Small intestine (tissue), 7 donors: ENCODE data around the gene HNRNPLL. TPM values are rescaled to one million over a fixed set of nuclear protein-coding genes. Genes with fewer than 3 reads are reported as not detected.

ENCODE experiments used
- DNase-seq, 2 donors: peaks; one replicate each; pipeline versions ENCODE4 v3.0.0 to v3.0.0-alpha.2; 2013
- FAIRE-seq: peaks from 2 replicates; lab custom pipeline; 2012; peaks lifted over from hg19 to GRCh38; lab: Jason Lieb, UNC
- H3K27ac ChIP-seq, 3 donors: one replicate each; pipeline ENCODE4 v1.5.1; 2013; ENCODE audit warnings: low read length in 2 of 3, mild to moderate bottlenecking in 2 of 3, control low read depth in 1 of 3, inconsistent platforms in 1 of 3, low read depth in 1 of 3, moderate library complexity in 1 of 3
- H3K27me3 ChIP-seq, 3 donors: one replicate each; pipeline ENCODE4 v1.6.1; 2013; ENCODE audit warnings: low read length in 3 of 3, inconsistent platforms in 1 of 3; ENCODE audit not compliant: control insufficient read depth in 3 of 3, insufficient read depth in 3 of 3
- H3K36me3 ChIP-seq, 3 donors: one replicate each; pipeline ENCODE4 v1.6.1; 2013; ENCODE audit warnings: low read length in 3 of 3, inconsistent platforms in 1 of 3, low read depth in 1 of 3, mild to moderate bottlenecking in 1 of 3, moderate library complexity in 1 of 3; ENCODE audit not compliant: control insufficient read depth in 3 of 3, insufficient read depth in 2 of 3
- H3K4me1 ChIP-seq, 3 donors: one replicate each; pipeline ENCODE4 v1.6.1; 2013; ENCODE audit warnings: low read length in 2 of 3, inconsistent platforms in 1 of 3, low read depth in 1 of 3, mild to moderate bottlenecking in 1 of 3, moderate library complexity in 1 of 3; ENCODE audit not compliant: control insufficient read depth in 3 of 3, insufficient read depth in 2 of 3
- H3K4me3 ChIP-seq, 3 donors: one replicate each; pipeline ENCODE4 v1.5.1; 2013; ENCODE audit warnings: low read length in 3 of 3, control low read depth in 1 of 3, inconsistent platforms in 1 of 3, low read depth in 1 of 3, mild to moderate bottlenecking in 1 of 3, moderate library complexity in 1 of 3
- H3K9me3 ChIP-seq, 2 donors: one replicate each; pipeline ENCODE4 v1.6.1; 2013; ENCODE audit warnings: low read depth in 1 of 2, low read length in 1 of 2; ENCODE audit not compliant: control insufficient read depth in 2 of 2, insufficient read depth in 1 of 2
- WGBS, 3 donors: extraction: QIAGEN DNeasy Blood & Tissue Kit; methylation state at CpG; one replicate each; pipeline ENCODE4 v1.1.7; 2013; 5-methylcytosine and 5-hydroxymethylcytosine counted together
- polyA plus RNA-seq, 4 donors: library from polyadenylated mRNA; stranded (reverse) in 3 of 4; unstranded in 1 of 4; fragments of 200-250 nt in 3 of 4; fragments of 120-200 nt in 1 of 4; gene quantifications; one replicate each; pipeline versions ENCODE4 v1.2.1 to v1.2.3, GENCODE V29; 2013
- donor health status: healthy with polysubstance abuse.
- donor health status: control.
- donor health status: control.
- donor health status: Bipolar disorder and iron deficiency.
- donor health status: healthy.

The HNRNPLL gene
- polyA plus RNA-seq, 4 donors, result 17.3 to 36.3 (median 19.7) TPM

- Histone ChIP-seq H3K4me3 (no peak overlapping the region), H3K4me1 (peaks cover 0 to under 1% (median 0%) of the 10 kb centered on the region in 3 donors), H3K9me3 (no peaks in the 10 kb centered on the region), H3K36me3 (peaks cover 0 to 18% (median 2%) of the 10 kb centered on the region in 3 donors), H3K27me3 (no peaks in the 10 kb centered on the region), H3K27ac (no peak overlapping the region)
- FAIRE-seq (no peak), DNase-seq (no peak)
- 59 to 80% (median 59%) methylated on average over 2 of the region's 2 CpGs for WGBS, 3 donors
These were observed 9.8 kb downstream of the HNRNPLL start for GRCh38 chr2:38592951-38593350.

GRCh38 chr2:38591152-38591551 lies 11.6 kb downstream of the HNRNPLL start:
- WGBS, 3 donors, result 46 to 54% (median 48%) methylated on average over 2 of the region's 2 CpGs
- Histone ChIP-seq H3K4me3 (no peak overlapping the region), H3K9me3 (no peaks in the 10 kb centered on the region), H3K36me3 (peaks cover 2 to 22% (median 4%) of the 10 kb centered on the region in 3 donors), H3K4me1 (no peaks in the 10 kb centered on the region), H3K27ac (no peak overlapping the region), H3K27me3 (no peaks in the 10 kb centered on the region)
- no peak for FAIRE-seq
- DNase-seq, result no peak

GRCh38 chr2:38590053-38590452 lies 12.7 kb downstream of the HNRNPLL start:
- DNase-seq (no peak), FAIRE-seq (no peak)
- Histone ChIP-seq H3K36me3 (peaks cover 2 to 25% (median 6%) of the 10 kb centered on the region in 3 donors), H3K9me3 (no peaks in the 10 kb centered on the region), H3K4me1 (no peaks in the 10 kb centered on the region), H3K4me3 (no peak overlapping the region), H3K27ac (no peak overlapping the region), H3K27me3 (no peaks in the 10 kb centered on the region)
- 85 to 93% (median 86%) methylated on average over 3 of the region's 3 CpGs for WGBS, 3 donors

GRCh38 chr2:38586931-38587330 lies 15.8 kb downstream of the HNRNPLL start:
- Histone ChIP-seq H3K27me3 (no peaks in the 10 kb centered on the region), H3K4me1 (no peaks in the 10 kb centered on the region), H3K36me3 (peaks cover 5 to 24% (median 8%) of the 10 kb centered on the region in 3 donors), H3K4me3 (no peak overlapping the region), H3K27ac (no peak overlapping the region), H3K9me3 (no peaks in the 10 kb centered on the region)
- WGBS, 3 donors, result 77 to 91% (median 86%) methylated on average over 3 of the region's 3 CpGs
- no peak for FAIRE-seq
- DNase-seq, result no peak

- WGBS, 3 donors, result 87 to 97% (median 94%) methylated on average over 1 of the region's 1 CpG
- no peak overlapping the region for H3K27ac ChIP-seq
- no peaks in the 10 kb centered on the region for H3K27me3 ChIP-seq
- no peak overlapping the region for H3K4me3 ChIP-seq
- no peaks in the 10 kb centered on the region for H3K9me3 ChIP-seq
- peaks cover 10 to 19% (median 14%) of the 10 kb centered on the region in 3 donors for H3K36me3 ChIP-seq
- no peaks in the 10 kb centered on the region for H3K4me1 ChIP-seq
- no peak for FAIRE-seq
- no peak for DNase-seq
These were observed 17.8 kb downstream of the HNRNPLL start for GRCh38 chr2:38584881-38585280.

- WGBS, 3 donors, result 86 to 96% (median 90%) methylated on average over 5 of the region's 5 CpGs
- no peaks in the 10 kb centered on the region for H3K27me3 ChIP-seq
- no peak overlapping the region for H3K27ac ChIP-seq
- H3K4me3 ChIP-seq, result no peak overlapping the region
- no peak for FAIRE-seq
- no peaks in the 10 kb centered on the region for H3K4me1 ChIP-seq
- no peak for DNase-seq
- no peaks in the 10 kb centered on the region for H3K9me3 ChIP-seq
- H3K36me3 ChIP-seq, result peaks cover 10 to 19% (median 14%) of the 10 kb centered on the region in 3 donors
These were observed 18.7 kb downstream of the HNRNPLL start for GRCh38 chr2:38583994-38584393.

DNA sequence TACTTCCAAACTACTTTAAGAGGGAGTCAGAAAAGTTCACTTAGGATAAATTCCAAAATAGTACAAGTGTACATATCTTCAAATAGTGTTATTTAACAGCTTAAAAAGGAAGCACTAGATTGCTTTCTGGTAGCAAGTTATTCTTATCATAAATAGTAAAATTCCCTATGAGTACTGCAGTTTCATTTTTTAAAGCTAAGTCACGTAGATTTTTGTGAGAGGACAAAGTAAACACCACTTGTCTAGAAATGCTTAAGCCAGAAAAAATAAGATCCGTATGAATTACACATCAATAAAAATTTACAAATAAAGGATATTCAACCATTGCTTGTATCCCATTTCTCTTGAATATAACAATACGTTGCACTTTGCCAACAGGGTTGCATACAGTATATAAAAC lies 19.2 kb downstream of the HNRNPLL start:
- H3K4me1 ChIP-seq, result no peaks in the 10 kb centered on the region
- no peak for DNase-seq
- FAIRE-seq, result no peak
- WGBS, 3 donors, result 66 to 80% (median 79%) methylated on average over 3 of the region's 3 CpGs
- H3K9me3 ChIP-seq, result no peaks in the 10 kb centered on the region
- peaks cover 10 to 19% (median 14%) of the 10 kb centered on the region in 3 donors for H3K36me3 ChIP-seq
- H3K4me3 ChIP-seq, result no peak overlapping the region
- H3K27ac ChIP-seq, result no peak overlapping the region
- H3K27me3 ChIP-seq, result no peaks in the 10 kb centered on the region

- DNase-seq (peak; percentile 79 to 83), FAIRE-seq (peak; percentile 33)
- Histone ChIP-seq H3K27ac (no peak overlapping the region), H3K4me3 (no peak overlapping the region), H3K4me1 (no peaks in the 10 kb centered on the region), H3K36me3 (peaks cover 10 to 16% (median 12%) of the 10 kb centered on the region in 3 donors), H3K9me3 (no peaks in the 10 kb centered on the region), H3K27me3 (no peaks in the 10 kb centered on the region)
- 53 to 60% (median 57%) methylated on average over 9 of the region's 9 CpGs for WGBS, 3 donors
These were observed 21.3 kb downstream of the HNRNPLL start for GRCh38 chr2:38581193-38582147.
